NOMO-1 treated with dmso at 0.1 percent for 144 hours (cell line): Measurements from ENCODE around the gene PRR33.

Source experiments
- DNase-seq: peaks from one replicate; lab custom pipeline; 2025; ENCODE audit not compliant: unreplicated experiment; lab: John Stamatoyannopoulos, UW

Gene PRR33

DNA sequence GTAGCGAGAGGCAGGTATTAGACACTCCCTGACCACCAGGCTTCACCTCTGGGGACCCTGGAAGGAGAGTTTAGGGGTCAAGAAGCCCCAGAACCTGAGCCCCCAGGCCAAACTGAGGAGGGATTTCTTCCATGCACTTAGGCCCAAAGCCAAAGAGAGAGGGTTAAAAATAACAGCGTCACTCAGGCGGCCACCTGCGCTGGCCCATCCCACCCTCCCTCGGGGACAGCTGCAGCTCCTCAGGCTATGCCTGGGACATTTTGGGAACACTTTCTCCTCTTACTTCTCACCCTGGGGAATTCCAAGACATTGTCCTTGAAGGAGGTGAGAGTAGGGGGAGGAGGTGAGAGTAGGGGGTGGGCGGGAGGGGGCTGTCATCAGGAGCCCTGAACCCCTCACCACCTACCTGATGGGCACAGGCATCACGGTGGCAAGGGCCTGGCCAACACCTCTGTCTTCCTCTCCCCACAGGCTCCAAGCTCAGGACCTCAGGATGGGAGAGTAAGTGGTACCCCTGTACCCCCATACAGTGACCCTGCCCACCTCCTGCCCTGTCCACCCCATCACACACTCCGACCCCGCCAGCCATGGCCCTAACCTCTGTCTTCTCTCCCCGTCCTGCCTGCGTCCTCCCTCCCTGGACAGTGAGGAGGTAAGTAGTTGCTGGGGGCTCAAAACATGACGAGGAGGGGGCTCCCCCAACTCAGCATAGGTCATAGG is 52.3 kb downstream of the PRR33 start:
- no peak for DNase-seq

DNA sequence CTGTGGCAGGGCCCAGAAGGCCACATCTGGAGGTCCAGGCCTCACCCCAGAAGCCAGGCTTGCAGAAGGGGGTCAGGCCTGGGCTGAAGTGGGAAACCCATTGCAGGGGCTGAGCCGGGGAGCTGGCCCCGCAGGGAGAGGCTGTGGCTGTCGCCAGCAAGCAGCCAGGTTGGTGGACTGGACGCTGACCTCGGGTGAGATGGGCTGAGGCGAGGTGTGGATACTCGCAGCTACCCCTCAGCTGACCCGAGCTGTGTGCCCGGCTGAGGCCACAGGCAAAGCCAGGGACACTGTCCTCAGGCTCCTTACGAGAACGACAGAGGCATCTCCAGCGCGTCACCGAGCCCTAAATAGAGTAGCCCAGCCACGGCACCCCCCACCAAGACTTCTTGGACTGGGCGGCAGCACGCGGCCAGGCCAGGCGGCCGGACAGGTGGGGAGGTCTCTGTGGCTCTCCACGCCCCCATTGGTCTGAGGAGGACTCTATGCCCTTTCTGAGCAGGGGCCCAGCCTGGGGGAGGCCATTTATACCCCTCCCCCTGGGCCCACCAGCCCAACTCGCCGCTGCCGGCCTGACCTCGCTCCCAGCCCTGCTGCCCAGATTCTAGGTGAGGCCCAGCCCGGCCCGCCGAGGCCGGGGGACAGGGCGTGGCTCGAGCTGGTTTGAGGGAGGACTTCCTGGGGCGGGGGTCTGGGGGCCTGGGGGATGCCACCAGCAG is 53.1 kb downstream of the PRR33 start, which contains the start of gene TNNI2:
Gene TNNI2, plus strand, starts transcription at position 556 of the 719 bp plus-strand sequence. CDS start 716 bp downstream, outside the sequence.
- DNase-seq = no peak
